GM18517 (cell line): ENCODE measurements around the gene KCNE3.
"Not testable (repeated sequence)": the region's sequence is repeated elsewhere in the genome, so short reads cannot be mapped to it uniquely, and the experiment has no call there.

Source experiments
- ATAC-seq: cut with Tn5 transposase; IDR thresholded peaks from one replicate; pipeline ENCODE4 v1.9.1; 2021; ENCODE audit warnings: mild to moderate bottlenecking, moderate library complexity; ENCODE audit not compliant: unreplicated experiment

The KCNE3 gene

DNA sequence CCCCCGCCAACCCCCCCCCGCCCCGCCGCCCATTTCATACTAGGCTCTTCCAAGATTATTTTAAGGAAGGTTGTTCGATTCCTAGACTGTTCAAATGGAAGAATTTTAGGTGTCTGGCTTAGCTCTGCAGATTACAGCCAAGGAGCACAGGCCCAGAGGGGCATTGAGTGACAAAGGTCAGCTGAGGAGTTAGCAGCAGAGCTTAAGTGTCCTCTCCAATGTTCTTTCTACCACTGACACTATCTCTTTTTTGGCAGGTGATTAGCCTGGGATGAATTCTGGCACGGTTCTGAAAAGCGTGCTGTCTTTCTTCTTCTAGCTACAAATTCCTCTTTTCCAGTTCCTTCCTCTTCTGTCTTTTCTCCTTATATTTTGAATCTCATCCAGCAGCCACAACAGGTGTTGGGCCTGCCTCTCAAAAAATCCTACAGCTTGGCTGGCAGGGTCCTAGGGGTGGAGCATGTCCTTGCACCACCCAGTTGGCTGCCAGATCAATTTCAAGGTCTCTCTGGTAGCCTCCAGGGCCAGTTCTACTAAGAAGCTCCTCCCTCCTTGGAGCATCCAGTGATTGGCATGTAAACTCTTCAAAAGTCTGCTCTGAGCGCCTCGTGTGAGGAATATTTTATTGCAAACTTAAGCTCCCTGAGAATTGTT, 23.0 kb downstream of the KCNE3 start:
- ATAC-seq = no peak

DNA sequence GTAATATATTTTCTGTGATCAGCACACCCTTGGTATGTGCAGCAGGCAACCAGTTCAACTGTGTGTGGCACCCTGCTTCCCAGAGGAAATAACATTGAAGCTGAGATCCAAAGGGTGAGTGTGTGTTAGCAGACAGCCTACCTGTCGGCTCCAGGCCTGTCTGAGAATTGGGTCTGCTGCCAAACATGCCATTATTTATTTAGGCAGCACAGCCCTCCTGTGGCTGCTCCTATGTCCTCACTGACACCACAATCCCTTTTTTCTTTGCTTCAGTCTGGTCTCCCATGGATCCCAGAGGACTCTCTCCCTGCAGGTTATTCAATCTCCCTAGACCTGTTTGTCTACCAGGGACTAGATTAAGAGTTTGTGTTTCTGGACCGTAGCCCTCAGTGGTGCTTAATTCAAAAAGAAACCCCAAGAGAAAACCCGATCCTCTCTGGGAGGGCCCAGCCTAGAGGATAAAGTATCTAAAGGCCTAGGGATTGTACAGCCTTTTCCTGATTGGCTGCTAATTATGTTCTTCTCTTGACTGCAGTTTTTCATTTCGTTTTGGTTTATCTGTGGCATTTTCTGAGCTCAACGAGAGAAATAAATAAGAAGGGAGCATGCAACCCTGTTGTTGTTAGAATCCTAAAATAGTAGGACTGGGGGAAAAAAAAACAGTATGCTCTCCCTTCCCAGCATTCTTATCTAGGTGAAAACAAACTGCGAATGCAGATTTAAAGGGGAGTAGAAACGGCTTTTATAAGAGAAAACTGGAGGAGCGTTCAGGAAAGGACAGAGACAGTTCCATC, 24.1 kb downstream of the KCNE3 start:
- no peak for ATAC-seq

DNA sequence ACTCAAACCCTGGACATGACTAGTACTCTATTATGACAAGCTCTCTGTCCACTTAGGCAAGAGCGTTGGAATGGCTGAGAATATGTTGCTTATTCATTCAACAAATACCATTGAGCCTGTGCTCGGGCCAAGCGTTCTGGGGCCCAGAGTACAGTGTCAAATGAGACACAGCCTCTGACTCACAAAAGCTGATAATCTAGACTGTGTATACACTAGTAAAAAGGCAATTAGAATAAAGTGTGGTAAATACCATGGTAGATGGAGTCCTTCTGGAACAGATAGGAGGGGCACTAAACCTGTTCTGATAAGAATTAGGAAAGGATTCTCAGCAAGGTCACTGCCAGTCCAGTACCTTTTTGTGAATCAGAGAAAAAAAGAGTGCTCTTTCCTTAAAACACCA, 24.7 kb downstream of the KCNE3 start:
- no peak for ATAC-seq

DNA sequence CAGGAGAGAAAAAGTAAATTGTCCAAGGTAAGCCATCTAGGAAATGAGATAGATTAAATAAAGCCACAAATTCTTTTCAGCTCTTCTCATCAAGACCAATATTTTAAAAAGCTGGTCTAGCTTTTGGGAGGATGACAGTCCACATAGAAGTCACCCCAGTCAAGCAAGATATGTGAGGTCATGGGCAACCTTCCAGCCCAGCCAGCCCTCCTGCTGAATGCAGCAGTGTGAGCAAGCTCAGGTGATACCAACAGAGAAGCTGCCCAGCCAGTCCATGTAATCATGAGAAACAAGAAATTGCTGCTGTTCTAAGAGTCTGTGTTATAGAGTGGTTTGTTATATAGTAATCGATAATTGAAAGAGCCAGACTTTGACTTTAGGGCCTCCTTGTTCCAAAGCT, 28.7 kb downstream of the KCNE3 start:
- ATAC-seq = no peak

DNA sequence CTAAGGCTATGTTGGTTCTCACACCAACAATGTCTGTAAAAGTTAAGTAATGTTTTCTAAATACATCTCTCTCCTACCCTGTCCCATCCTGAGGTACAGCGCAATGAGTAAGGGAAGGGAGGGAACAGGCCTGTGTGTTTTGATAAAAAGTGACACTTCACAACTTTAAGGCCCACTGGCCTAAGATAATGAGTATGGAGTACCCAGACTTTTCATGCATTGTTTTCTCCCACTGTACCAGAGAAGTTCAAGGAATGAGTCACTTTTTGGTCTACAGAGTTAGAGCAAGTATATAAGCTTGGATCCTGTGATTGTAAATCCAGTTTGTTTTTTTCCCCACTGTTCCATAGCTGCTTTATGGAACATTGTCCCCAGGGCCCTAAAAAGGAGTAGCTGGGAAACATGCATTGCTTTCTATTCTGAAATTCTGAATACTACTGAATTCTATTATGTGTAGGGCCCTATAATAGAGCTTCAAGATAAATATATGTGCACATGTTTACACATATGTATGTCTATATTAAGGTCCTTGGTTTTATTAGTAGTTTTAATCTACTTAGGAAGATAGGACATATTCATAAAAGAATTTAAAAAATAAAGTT, 29.8 kb downstream of the KCNE3 start:
- ATAC-seq = no peak

DNA sequence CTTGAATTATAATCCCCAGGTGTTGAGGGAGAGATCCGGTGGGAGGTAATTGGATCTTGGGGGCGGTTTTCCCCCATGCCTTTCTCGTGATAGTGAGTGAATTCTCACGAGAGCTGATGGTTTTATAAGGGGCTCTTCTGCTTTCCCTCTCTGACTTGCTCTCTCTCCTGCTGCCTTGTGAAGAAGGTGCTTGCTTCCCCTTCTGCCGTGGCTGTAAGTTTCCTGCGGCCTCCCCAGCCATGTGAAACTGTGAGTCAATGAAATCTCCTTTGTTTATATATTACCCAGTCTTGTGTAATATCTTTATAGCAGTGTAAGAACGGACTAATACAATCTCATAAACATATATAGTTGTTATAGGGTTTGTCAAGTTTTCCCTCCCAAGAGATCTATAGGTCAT, 32.8 kb downstream of the KCNE3 start:
- ATAC-seq = no peak

DNA sequence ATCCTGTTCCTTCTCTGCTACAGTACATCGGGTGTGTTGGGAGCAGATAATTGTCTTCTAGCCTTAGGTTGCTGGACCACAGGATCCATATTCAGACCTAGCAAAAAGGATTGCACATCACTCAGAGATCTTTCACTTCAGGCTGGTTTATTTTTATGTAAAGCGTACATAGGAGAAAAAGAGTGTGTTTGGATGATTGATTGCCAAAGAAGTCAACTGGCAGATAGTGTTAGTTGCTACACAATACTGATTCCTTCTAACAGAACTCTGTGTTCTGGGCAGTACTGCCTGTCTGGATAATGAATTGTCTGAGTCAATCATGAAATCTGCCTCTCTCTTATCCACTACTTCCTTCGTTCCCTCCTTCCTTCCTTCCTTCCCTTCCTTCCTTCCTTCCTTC, 38.1 kb downstream of the KCNE3 start:
- ATAC-seq = no peak

DNA sequence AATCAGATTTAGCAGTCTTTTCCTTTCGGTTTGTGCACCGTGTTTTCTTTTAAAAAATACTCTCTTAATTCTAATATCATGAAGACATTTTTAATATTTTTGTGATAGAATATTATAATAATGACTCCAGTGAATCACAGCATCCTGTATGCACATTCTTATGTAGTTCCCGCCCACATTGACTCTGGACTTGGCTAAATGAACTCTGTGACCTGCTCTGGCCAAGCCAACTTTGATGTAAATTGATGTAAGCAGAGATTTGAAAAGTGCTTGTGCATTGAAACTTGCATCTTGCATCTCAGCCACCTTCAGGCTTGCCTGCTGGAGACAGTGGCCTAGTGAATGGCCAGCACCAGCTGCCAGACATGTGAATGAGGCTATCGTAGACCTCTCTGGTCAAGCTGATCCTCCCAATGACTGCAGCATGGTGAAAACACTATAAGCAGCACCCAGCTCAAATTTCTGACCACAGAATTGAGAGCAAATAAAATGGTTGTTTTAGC, 39.9 kb downstream of the KCNE3 start:
- ATAC-seq = no peak

DNA sequence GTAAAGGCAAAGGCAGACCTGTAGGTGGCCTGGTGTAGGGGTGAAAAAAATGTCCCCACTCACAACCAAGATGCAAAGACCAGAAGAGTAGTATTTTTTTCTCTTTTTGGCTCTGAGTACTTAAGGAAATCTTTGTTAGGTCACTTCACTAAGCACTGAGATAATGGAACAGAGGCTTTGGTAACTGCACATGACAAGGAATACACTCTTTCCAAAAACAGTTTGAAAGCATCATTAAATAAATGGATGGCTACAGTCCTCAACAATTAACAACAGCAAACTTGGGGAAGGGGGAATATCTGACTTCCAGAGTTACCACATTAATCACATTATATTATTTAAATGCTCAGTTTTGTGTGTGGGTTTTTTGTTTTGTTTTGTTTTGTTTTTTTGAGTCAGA, 42.2 kb downstream of the KCNE3 start:
- no peak for ATAC-seq

DNA sequence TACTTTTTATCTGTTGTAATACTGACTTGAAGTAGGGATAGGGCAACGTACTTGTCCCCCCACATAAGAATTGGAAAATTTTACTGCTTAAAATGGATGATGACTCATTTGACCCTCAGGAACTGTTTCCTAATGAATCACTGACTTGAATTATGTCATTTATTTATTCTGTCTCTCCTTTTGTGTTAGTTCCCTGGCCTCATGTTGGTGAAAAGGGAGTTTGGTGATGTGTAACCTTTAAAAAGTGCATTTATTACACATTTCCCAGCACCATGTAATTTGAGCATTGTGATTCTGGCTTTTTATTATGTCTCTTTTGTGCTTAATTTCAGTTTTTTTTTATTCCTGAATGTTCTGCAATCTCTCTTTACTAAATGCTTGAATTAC, 48.8 kb downstream of the KCNE3 start:
- no peak for ATAC-seq

DNA sequence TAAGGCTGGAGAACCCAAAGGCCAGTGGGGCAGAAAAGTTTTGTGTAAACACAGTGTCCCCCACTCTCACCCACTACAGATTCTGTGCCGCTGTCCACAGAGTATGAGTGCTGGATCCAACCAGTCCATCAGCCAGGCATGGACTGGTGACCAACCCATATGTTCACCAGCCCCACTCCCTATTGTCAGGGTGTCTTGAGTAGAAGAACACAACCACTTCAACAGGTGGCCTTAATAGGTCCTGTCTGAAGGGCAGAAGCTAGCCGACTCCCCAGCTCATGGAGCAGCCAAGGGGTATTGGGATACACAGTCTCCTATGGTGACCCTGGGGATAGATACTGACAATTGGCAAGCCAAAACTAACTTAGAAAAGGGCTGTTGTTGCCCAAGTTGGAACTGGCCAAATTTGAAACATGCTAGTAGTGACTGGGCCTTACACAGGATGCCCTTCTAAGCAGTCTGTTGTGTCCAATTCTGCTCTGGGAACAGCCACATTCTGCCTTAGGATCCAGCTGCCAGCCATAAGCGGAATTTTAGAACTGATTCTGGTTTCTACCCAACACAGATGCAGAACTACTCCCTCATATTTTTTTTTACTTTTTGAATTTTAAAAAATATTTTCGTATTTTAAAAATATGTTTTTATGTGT, 49.4 kb downstream of the KCNE3 start:
- ATAC-seq = no peak

DNA sequence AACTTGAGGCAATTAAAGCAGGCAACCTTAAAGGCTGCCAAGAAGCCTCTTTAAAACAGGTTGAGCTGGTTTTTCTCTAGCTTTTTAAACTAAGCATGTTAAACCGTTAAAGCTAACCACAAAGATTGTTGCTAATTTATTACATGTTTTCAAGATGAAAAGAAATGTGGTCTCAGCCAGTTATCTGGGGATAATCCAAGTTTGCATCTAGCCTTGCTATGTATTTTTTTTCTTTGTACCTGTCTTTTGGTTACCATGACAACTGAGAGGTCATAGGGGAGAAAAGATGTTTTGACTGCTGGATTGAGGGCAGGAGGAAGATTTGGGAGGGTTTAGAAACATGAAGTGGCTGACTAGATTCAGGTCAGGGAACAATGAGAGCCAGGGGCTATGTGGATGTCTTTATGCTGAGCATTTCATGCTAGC, 50.0 kb downstream of the KCNE3 start:
- no peak for ATAC-seq

DNA sequence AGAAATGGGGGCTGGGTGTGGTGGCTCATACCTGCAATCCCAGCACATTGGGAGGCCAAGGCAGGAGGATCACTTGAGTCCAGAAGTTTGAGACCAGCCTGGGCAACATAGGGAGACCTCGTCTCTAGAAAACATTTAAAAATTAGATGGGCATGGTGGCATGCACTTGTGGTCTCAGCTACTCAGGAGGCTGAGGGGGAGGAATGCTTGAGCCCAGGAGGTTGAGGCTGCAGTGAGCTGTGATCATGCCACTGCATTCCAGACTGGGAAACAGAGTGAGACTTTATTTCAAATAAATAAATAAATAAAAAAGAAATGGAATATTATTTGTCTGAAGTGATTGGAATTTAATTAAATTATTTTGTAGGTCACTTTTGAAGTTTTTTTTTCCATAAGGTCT, 50.4 kb downstream of the KCNE3 start:
- ATAC-seq = not testable (repeated sequence)

DNA sequence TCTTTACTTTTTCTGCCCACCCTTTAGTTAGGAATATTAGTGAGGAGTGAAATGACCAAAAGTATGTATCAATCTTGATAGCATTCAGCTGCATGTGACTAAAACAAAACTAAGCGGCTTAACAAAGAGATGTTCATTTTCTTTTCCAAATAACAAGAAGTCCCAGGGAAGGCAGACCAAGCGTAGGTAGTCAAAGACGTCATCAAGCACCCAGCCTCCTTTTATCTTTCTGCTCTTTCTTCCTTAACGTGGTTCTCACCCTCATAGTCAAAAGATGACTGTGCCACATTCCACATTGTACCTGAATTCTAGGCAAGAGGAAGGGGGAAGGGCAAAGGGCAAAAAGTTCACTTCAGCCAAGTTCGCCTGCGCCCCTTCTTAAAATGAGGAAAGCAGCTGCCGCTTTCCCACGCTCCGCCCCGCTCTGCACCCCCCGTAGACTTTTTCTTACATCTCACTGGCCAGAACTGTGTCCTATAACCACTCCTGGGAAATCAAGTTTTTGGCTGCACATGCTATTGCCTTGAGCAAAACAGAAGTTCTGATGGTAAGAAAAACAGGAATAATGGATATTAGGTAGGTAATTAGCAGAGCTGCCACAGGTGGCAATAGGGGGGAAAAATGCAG, 54.5 kb downstream of the KCNE3 start:
- no peak for ATAC-seq

DNA sequence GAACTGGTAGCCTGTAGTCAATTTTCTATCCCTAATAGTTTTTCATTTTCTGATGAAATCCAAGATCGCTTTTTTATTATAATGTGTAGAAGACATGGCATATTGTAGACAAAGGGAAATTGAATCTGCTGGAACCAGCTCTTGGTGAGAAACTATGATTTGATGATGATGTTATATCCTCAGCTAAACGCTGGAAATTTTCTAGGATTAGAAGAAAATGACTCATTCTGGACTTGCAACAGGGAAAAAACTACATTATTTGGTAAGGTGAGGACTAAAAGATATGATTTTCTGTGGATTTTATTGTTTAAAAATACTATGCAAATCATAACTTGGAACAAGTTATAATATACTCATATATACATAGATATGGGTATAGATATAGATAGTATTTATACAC, 55.0 kb downstream of the KCNE3 start:
- ATAC-seq = no peak

DNA sequence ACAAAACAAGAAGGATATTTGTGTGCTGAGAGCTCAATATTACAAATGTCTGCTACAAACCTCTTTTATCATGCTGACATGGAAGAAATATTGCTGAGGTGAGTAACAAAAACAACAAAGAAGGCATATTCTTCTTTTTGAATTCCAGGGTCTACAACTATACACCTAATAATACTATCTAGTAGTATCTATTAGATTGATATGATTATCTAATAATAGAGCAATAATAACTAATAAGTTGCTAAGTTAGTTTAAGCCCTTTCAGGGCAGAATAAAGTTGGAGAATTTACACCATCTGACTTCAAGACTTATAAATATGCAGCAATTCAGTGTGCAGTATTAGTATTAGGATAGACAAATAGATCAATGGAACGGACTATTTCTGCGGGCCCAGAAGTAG, 57.7 kb downstream of the KCNE3 start:
- ATAC-seq = no peak
